Fibroblast of skin of left biceps (primary cell): Measurements from ENCODE around the gene PIK3R5.

ENCODE experiments used
- DNase-seq, 2 experiments: peaks; one replicate each; pipeline ENCODE4 v3.0.0-alpha.2; 2013; ENCODE audit warnings: low read depth in 2 of 2

PIK3R5 gene

GRCh38 chr17:8879410-8879809, 86.1 kb downstream of the PIK3R5 start:
- no peak for DNase-seq

- DNase-seq: no peak
Measured at GRCh38 chr17:8877984-8878383, 87.5 kb downstream of the PIK3R5 start.

- DNase-seq: peak; percentile 41 to 45
Measured at GRCh38 chr17:8875957-8876356, 89.5 kb downstream of the PIK3R5 start.

- DNase-seq: no peak
Measured at GRCh38 chr17:8875436-8875835, 90.1 kb downstream of the PIK3R5 start.

GRCh38 chr17:8873801-8874715, 91.4 kb downstream of the PIK3R5 start:
- no peak for DNase-seq

GRCh38 chr17:8872705-8873435, 92.6 kb downstream of the PIK3R5 start:
- no peak for DNase-seq

GRCh38 chr17:8872036-8872704, 93.3 kb downstream of the PIK3R5 start:
- no peak for DNase-seq

GRCh38 chr17:8871081-8871581, 94.4 kb downstream of the PIK3R5 start:
- no peak for DNase-seq

GRCh38 chr17:8870406-8871040, 95.0 kb downstream of the PIK3R5 start:
- no peak for DNase-seq

- DNase-seq: no peak
Measured at GRCh38 chr17:8869114-8869815, 96.2 kb downstream of the PIK3R5 start.

- no peak for DNase-seq
Measured at GRCh38 chr17:8868529-8868951, 97.0 kb downstream of the PIK3R5 start.

GRCh38 chr17:8868092-8868491, 97.4 kb downstream of the PIK3R5 start:
- no peak for DNase-seq

GRCh38 chr17:8867361-8867981, 98.0 kb downstream of the PIK3R5 start, which contains the start of gene PIK3R6:
Gene PIK3R6, minus strand, starts transcription at chr17:8867674. Its CDS starts 17,880 bp downstream, at chr17:8849794.
- no peak for DNase-seq

- no peak for DNase-seq
Measured at GRCh38 chr17:8865811-8866210, 99.7 kb downstream of the PIK3R5 start.

- DNase-seq: no peak
Measured at GRCh38 chr17:8865385-8865784, 100.1 kb downstream of the PIK3R5 start.

- no peak for DNase-seq
Measured at GRCh38 chr17:8862213-8863056, 103.1 kb downstream of the PIK3R5 start.

- DNase-seq: no peak
Measured at GRCh38 chr17:8861495-8862181, 103.9 kb downstream of the PIK3R5 start.

GRCh38 chr17:8859804-8860430, 105.6 kb downstream of the PIK3R5 start:
- DNase-seq: no peak
